GM10248 (cell line): ENCODE data around the gene MYO5A.

Source experiments
- CTCF ChIA-PET: fragments of 300-600 bp; sonication (Branson Sonifier 250); formaldehyde crosslinking; extraction: SDS; loops from one replicate; lab custom pipeline; 2021; ENCODE audit warnings: antibody characterized with exemption; lab: Yijun Ruan, JAX
- POLR2A ChIA-PET: fragments of 350-650 bp; sonication (Branson Sonifier 250); formaldehyde crosslinking; extraction: SDS; loops from one replicate; lab custom pipeline; 2020; ENCODE audit warnings: antibody characterized with exemption; lab: Yijun Ruan, JAX
- DNase-seq: peaks from one replicate; pipeline ENCODE4 v3.0.0; 2012; ENCODE audit errors: extremely low spot score
- TF ChIP-seq, protein P1 (sequence below): IDR thresholded peaks from 2 replicates; pipeline ENCODE4 v1.5.1; 2012; ENCODE audit warnings: mild to moderate bottlenecking, low read depth; ENCODE audit errors: extremely low read depth, missing control alignments, control extremely low read depth

Gene MYO5A

GRCh38 chr15:52414936-52415335 lies 113.7 kb downstream of the MYO5A start:
- CTCF ChIA-PET, result interaction anchor here (1.1 to 1.5 kb wide), 3 partner anchors 11 to 47 kb away, joined by 3 to 4 read pairs (median 4); no protein-coding TSS in a partner anchor

DNA sequence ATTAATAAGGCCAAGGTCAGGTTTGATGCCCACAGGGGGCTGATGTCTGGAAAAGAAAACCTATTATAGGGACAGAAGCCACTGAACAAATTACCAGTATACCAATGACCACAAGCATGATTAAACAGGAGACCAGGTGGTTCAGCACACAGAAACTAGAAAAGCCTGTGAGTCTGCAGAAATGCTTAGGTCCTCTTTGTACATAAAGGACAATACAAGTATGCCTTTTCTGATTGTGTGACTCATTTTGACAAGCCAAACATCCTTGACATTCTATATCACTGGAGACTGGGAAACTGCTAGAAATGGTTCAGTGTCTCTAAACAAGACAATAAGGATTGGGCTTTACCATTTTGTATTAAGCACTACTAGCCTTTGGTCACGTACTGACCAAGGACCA lies 119.9 kb downstream of the MYO5A start:
- no peak for DNase-seq
- POLR2A ChIA-PET, result no interaction called here
- TF ChIP-seq, protein P1, sequence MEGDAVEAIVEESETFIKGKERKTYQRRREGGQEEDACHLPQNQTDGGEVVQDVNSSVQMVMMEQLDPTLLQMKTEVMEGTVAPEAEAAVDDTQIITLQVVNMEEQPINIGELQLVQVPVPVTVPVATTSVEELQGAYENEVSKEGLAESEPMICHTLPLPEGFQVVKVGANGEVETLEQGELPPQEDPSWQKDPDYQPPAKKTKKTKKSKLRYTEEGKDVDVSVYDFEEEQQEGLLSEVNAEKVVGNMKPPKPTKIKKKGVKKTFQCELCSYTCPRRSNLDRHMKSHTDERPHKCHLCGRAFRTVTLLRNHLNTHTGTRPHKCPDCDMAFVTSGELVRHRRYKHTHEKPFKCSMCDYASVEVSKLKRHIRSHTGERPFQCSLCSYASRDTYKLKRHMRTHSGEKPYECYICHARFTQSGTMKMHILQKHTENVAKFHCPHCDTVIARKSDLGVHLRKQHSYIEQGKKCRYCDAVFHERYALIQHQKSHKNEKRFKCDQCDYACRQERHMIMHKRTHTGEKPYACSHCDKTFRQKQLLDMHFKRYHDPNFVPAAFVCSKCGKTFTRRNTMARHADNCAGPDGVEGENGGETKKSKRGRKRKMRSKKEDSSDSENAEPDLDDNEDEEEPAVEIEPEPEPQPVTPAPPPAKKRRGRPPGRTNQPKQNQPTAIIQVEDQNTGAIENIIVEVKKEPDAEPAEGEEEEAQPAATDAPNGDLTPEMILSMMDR, result no peak
- CTCF ChIA-PET, result no interaction called here

More at GRCh38 chr15:52414936-52415335, 113.7 kb downstream of the MYO5A start:
- POLR2A ChIA-PET, result no interaction called here
- no peak for DNase-seq
- TF ChIP-seq, protein P1, result no peak

- ChIA-PET CTCF (interaction anchor here (1.3 to 1.6 kb wide), 2 partner anchors 10 to 35 kb away, joined by 4 to 8 read pairs; no protein-coding TSS in a partner anchor), POLR2A (no interaction called here)
- no peak for DNase-seq
- TF ChIP-seq, protein P1, result no peak
Observed at GRCh38 chr15:52407374-52407773, 121.3 kb downstream of the MYO5A start.

GRCh38 chr15:52406601-52407000 lies 122.1 kb downstream of the MYO5A start:
- TF ChIP-seq, protein P1, result no peak
- ChIA-PET POLR2A (no interaction called here), CTCF (interaction anchor here (1.3 to 1.9 kb wide), 3 partner anchors 11 to 39 kb away, joined by 4 to 8 read pairs (median 6); no protein-coding TSS in a partner anchor)
- DNase-seq, result no peak

DNA sequence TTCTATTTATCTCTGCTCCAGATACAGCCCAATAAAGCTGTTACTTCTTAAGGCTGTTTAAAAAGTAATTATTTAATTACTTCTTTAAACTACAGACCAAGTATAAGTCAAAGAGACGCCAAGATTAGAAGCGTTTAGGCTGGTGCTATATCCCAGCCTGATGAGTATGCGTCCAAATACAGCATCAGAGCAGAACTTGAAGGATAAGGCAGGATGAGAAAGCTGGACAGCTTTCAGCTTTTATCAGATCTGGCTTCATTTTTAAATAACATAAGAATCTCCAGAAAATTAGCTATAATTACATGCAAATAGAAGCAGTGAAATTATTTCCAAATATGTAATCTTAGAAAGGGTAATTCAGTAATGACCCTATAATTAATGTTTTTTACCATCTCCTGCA lies 122.8 kb downstream of the MYO5A start:
- TF ChIP-seq, protein P1, result no peak
- CTCF ChIA-PET, result interaction anchor here (1.0 to 1.9 kb wide), 4 partner anchors 8 to 38 kb away, joined by 3 to 8 read pairs (median 4); no protein-coding TSS in a partner anchor
- POLR2A ChIA-PET, result no interaction called here
- DNase-seq, result no peak

GRCh38 chr15:52397118-52397517 lies 131.6 kb downstream of the MYO5A start:
- ChIA-PET POLR2A (no interaction called here), CTCF (no interaction called here)
- TF ChIP-seq, protein P1, result no peak
- DNase-seq, result no peak
